Erythroblast (primary cell): ENCODE data around the gene HEBP2.

Experiments used
- GATA1 ChIP-seq: IDR thresholded peaks from 2 replicates; pipeline ENCODE4 v1.6.1; 2011; ENCODE audit warnings: low read depth, mild to moderate bottlenecking, control low read depth, low read length, moderate library complexity
- POLR2A ChIP-seq: IDR thresholded peaks from 2 replicates; pipeline ENCODE4 v1.6.1; 2011; ENCODE audit warnings: mild to moderate bottlenecking, low read length

DNA sequence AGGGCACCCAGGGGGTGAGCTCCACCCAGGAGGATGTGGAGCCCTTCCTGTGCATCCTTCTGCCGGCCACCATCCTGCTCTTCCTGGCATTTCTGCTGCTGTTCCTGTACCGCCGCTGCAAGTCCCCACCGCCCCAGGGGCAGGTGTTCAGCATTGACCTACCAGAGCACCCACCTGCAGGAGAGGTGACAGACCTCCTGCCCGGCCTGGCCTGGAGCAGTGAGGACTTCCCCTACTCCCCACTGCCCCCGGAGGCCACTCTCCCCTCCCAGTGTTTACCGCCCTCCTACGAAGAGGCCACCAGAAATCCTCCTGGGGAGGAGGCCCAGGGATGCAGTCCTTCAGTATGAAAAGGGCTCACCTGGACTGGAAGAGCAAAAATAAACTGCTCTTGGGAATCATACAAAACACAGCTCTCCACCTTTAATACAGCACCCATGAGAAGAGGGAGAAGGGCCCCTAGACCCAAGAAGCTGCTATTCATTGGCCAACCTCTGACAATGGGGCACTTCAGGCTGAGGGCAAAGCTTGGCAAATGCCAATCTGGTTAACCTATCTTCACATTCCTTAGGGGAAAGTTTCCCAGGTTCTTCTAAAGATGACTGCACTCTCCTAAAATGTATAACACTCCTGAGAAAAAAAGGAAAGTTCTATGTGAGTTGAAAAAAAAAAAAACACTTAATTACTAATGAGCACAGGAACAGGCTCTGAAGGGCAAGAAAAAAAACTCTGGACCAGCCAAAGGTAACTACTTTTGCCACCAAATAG is 21.3 kb upstream of the HEBP2 start:
- no peak for TF ChIP-seq POLR2A
- no peak for TF ChIP-seq GATA1
